Panc1 (cell line): ENCODE results near the gene SMURF1. TPM values are rescaled to one million over a fixed set of nuclear protein-coding genes. Genes with fewer than 3 reads are reported as not detected.

Source experiments
- ATAC-seq: fragments of 200-7000 bp; cut with Tn5 transposase; 2 replicates; pipeline ENCODE4 v1.9.1; 2020; ENCODE audit warnings: mild to moderate bottlenecking, moderate library complexity
- BruUV-seq: library from RNA; stranded (reverse); fragments of 400-500 nt; replicated peaks from 2 replicates; lab custom pipeline; 2021; lab: Mats Ljungman, UMichigan
- CTCF ChIA-PET: fragments of 300-600 bp; sonication (Branson Sonifier 250); formaldehyde crosslinking; loops from one replicate; lab custom pipeline; 2022; ENCODE audit warnings: antibody characterized with exemption; lab: Charles Lee
- POLR2A ChIA-PET: fragments of 300-600 bp; sonication (Branson Sonifier 250); formaldehyde crosslinking; loops from one replicate; lab custom pipeline; 2022; ENCODE audit warnings: antibody characterized with exemption; lab: Charles Lee
- DNase-seq: peaks from one replicate; pipeline ENCODE4 v3.0.0-alpha.2; 2010; ENCODE audit warnings: low read depth, low spot score
- H3K27ac ChIP-seq: 2 replicates; pipeline ENCODE4 v1.5.1; 2011; ENCODE audit warnings: mild to moderate bottlenecking, low read length, inconsistent platforms
- H3K27me3 ChIP-seq: fragments of 200-500 bp; sonication (Bioruptor generic); 2 replicates; pipeline ENCODE4 v1.6.0; 2014; ENCODE audit warnings: low read length, inconsistent platforms; ENCODE audit not compliant: control insufficient read depth, insufficient read depth
- H3K36me3 ChIP-seq: fragments of 200-500 bp; sonication (Bioruptor generic); 2 replicates; pipeline ENCODE4 v1.5.1; 2014; ENCODE audit warnings: inconsistent platforms, mild to moderate bottlenecking, low read length, moderate library complexity; ENCODE audit not compliant: control insufficient read depth, insufficient read depth
- H3K4me1 ChIP-seq: 2 replicates; pipeline ENCODE4 v1.5.1; 2011; ENCODE audit warnings: inconsistent platforms, mild to moderate bottlenecking, low read length, moderate library complexity; ENCODE audit not compliant: control insufficient read depth, insufficient read depth
- H3K4me3 ChIP-seq, 2 experiments: 2 replicates each; pipeline ENCODE4 v1.5.1; 2011 to 2012; ENCODE audit warnings: low read depth in 2 of 2, low read length in 2 of 2, mild to moderate bottlenecking in 2 of 2, inconsistent platforms in 1 of 2, moderate library complexity in 1 of 2
- H3K9me3 ChIP-seq: fragments of 200-500 bp; sonication (Bioruptor generic); 2 replicates; pipeline ENCODE4 v1.5.1; 2014; ENCODE audit warnings: low read depth, mild to moderate bottlenecking, inconsistent platforms, low read length, moderate library complexity; ENCODE audit not compliant: control insufficient read depth, insufficient read depth
- CTCF ChIP-seq: fragments of 450-650 bp; IDR thresholded peaks from 2 replicates; pipeline ENCODE4 v1.5.1; 2017; ENCODE audit warnings: mild to moderate bottlenecking
- POLR2AphosphoS5 ChIP-seq: IDR thresholded peaks from 2 replicates; pipeline ENCODE4 v1.6.1; 2012; ENCODE audit warnings: mild to moderate bottlenecking, low read depth, low read length, moderate library complexity
- REST ChIP-seq, 2 experiments: IDR thresholded peaks; 2 replicates each; pipeline ENCODE4 v1.6.1; 2011 to 2012; ENCODE audit warnings: low read depth in 2 of 2, control low read depth in 1 of 2, low read length in 1 of 2, mild to moderate bottlenecking in 1 of 2, moderate library complexity in 1 of 2; ENCODE audit not compliant: insufficient read depth in 1 of 2
- SIN3A ChIP-seq: IDR thresholded peaks from 2 replicates; pipeline ENCODE4 v1.6.1; 2012; ENCODE audit warnings: low read depth, mild to moderate bottlenecking, low read length, moderate library complexity, borderline replicate concordance; ENCODE audit not compliant: insufficient read depth
- TCF7L2 ChIP-seq: IDR thresholded peaks from 2 replicates; pipeline ENCODE4 v1.6.1; 2011; ENCODE audit warnings: mild to moderate bottlenecking, low read depth, low read length, inconsistent platforms
- in situ Hi-C: cut with HindIII; loops from 2 replicates; pipeline ENCODE4 v1.10.0; 2016; ENCODE audit warnings: low sequenced_read_pairs, low pct_unique_long_range_greater_than_20kb
- intact Hi-C: fragments of 100-400 bp; cut with micrococcal nuclease; formaldehyde crosslinking; loops from one replicate; pipeline ENCODE4 v1.10.0; 2022; ENCODE audit not compliant: unreplicated experiment
- total RNA-seq: library from RNA; stranded (reverse); gene quantifications from one replicate; pipeline ENCODE4 v1.2.1, GENCODE V29; 2021; ENCODE audit not compliant: unreplicated experiment

Gene SMURF1
- total RNA-seq, 1 experiment from 2014 or later: 47.0 TPM

DNA sequence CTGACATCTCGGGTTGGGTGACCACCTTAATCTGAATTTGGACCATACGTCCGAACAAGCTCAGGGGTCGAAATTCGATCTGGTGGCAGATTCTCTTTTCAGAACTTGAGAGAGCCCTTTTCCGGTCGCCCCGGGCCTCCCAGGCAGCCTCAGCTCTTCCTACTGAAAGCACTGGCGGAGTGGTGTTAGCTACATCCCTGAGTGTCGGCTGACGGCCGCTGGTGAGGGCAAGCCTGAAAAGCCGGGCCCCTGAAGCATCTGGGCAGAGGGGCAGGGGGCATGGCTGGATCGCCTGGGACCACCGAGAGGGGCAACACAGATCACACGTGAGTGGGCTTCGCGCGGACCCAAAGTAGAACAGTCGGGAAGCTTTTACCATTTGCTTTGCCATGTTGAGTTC lies 116.1 kb downstream of the SMURF1 start:
- in situ Hi-C loops (no loop called here), intact Hi-C loops (no loop called here)
- Histone ChIP-seq H3K4me1 (peaks cover 8% of the 10 kb centered on the region; the same call in 1 of the 2 replicates), H3K36me3 (peaks cover 14% of the 10 kb centered on the region), H3K4me3 (no peak overlapping the region), H3K9me3 (no peaks in the 10 kb centered on the region), H3K27me3 (no peaks in the 10 kb centered on the region), H3K27ac (no peak overlapping the region)
- ChIA-PET CTCF (no interaction called here), POLR2A (no interaction called here)
- DNase-seq (no peak), ATAC-seq (no peak)
- no TSS peak for BruUV-seq
- TF ChIP-seq SIN3A: no peak
- TF ChIP-seq TCF7L2: no peak
- TF ChIP-seq REST (IDR thresholded peaks at IDR 0.05; ENCODE audit: insufficient read depth in 1 of 2, low read depth in 2 of 2, low read length in 1 of 2): no peak
- TF ChIP-seq CTCF: no peak
- TF ChIP-seq POLR2AphosphoS5: no peak

DNA sequence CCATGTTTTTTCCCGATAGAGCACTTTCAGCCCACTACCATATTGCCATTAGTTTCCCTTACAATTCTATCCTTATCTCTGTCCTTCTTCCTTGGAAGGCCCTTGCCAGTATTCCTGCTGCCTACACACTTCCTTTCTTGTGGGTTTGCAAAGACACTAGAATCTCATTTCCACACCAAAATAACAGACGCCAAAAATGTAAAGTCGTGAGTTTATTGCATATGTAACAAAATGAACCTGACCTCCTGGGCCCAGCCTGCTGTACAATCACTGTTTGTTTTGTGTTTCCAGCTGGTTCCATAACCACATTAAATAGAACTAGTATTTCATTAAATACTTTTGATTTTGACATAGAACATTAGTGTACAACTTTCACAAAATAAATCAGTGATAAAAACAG lies 116.7 kb downstream of the SMURF1 start:
- no TSS peak for BruUV-seq
- ChIA-PET POLR2A (no interaction called here), CTCF (no interaction called here)
- DNase-seq (no peak), ATAC-seq (no peak)
- Histone ChIP-seq H3K36me3 (peaks cover 14% of the 10 kb centered on the region), H3K4me3 (no peak overlapping the region), H3K4me1 (peaks cover 10% of the 10 kb centered on the region), H3K9me3 (no peaks in the 10 kb centered on the region), H3K27ac (no peak overlapping the region), H3K27me3 (no peaks in the 10 kb centered on the region)
- in situ Hi-C loops: no loop called here
- intact Hi-C loops: no loop called here
- no peak for TF ChIP-seq TCF7L2

GRCh38 chr7:99024066-99024465 lies 119.8 kb downstream of the SMURF1 start:
- in situ Hi-C loops: no loop called here
- Histone ChIP-seq H3K4me3 (no peak overlapping the region), H3K4me1 (peaks cover 3% of the 10 kb centered on the region; the same call in 1 of the 2 replicates), H3K9me3 (no peaks in the 10 kb centered on the region), H3K27me3 (no peaks in the 10 kb centered on the region), H3K27ac (no peak overlapping the region), H3K36me3 (0 out of 2 replicates have a peak, but pooled peaks cover 3% of the 10 kb centered on the region)
- intact Hi-C loops: no loop called here
- DNase-seq (no peak), ATAC-seq (no peak)
- ChIA-PET CTCF (no interaction called here), POLR2A (no interaction called here)
- no TSS peak for BruUV-seq
- TF ChIP-seq POLR2AphosphoS5 (no peak), CTCF (no peak), SIN3A (no peak), TCF7L2 (no peak), REST (IDR thresholded peaks at IDR 0.05; ENCODE audit: insufficient read depth in 1 of 2, low read depth in 2 of 2, low read length in 1 of 2) (no peak)
